ENCODE data around the gene ATP11B. TPM values are rescaled to one million over a fixed set of nuclear protein-coding genes. Genes with fewer than 3 reads are reported as not detected.

Gene ATP11B
- total RNA-seq, 1 donor from 2014 or later, result 59.0 TPM

DNA sequence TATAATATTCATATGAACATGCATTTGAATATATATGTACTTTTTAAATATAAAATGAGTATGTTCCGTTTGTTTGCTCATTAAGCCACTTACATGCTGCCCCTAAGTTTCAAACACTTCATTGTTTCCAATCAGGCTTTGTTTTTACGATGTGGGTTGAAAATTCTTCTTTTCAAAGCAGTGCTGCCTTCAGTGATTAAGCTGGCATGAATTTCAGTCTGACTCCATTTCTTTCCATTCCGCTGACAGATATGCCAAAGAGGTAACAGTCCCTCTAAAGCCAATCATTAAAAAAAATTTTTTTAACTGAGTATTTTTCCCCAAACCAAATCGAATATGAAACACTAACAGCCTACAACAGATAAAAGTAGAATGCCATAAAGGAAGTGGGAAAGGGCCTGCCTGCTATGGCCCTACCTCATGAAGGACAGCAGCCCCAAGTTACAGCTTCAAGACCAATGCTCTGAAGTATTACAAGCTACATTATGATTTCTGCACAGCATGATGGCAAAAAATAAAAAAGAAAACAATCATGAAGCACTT, 147.0 kb downstream of the ATP11B start:
- H3K36me3 Mint-ChIP-seq, result peaks cover 7% of the 10 kb centered on the region
- no peaks in the 10 kb centered on the region for H3K27me3 Mint-ChIP-seq (ENCODE audit: insufficient read depth, low read depth)
- H3K27me3 ChIP-seq, result no peaks in the 10 kb centered on the region

DNA sequence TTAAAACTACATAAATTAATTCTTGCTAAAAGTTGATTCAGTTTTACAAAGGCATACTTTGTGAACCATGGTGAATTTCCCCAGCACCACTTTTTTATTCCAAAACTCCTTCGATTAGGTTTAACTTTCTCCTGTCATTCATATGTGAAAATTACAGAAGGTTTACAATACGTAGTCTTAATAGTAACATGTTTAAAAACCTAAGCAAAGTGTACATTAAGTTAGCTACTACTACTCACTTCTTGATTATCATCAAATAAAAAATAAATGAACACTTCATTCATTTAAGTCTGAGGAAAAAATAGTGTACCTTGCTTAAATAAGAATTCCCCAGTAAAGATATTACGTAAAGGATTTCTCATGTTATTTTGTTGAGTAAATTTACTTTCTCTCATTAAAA, 148.4 kb downstream of the ATP11B start:
- H3K9me3 Mint-ChIP-seq, result no peaks in the 10 kb centered on the region
- Histone ChIP-seq H2AFZ (replicated peaks) (no peak overlapping the region), H3K27ac (no peak overlapping the region), H3K36me3 (peaks cover 19% of the 10 kb centered on the region), H3K9ac (no peak overlapping the region), H3F3A (ENCODE audit: low read depth) (peaks cover 19% of the 10 kb centered on the region), H3K4me3 (no peak overlapping the region), H3K9me3 (ENCODE audit: low read depth) (no peaks in the 10 kb centered on the region), H3K27me3 (no peaks in the 10 kb centered on the region), H3K79me2 (ENCODE audit: low read depth) (no peaks in the 10 kb centered on the region), H3K4me1 (no peaks in the 10 kb centered on the region), H3K4me2 (no peak overlapping the region), H4K20me1 (ENCODE audit: low read depth) (no peaks in the 10 kb centered on the region)
- peaks cover 15% of the 10 kb centered on the region for H3K36me3 Mint-ChIP-seq
- DNase-seq (ENCODE audit: low spot score), result no peak
- H3K4me1 Mint-ChIP-seq, result no peaks in the 10 kb centered on the region
- no peak overlapping the region for H3K27ac Mint-ChIP-seq
- no peak overlapping the region for H3K4me3 Mint-ChIP-seq
- no peak for TF ChIP-seq EZH2phosphoT487 (IDR thresholded peaks at IDR 0.05)
- no peak for TF ChIP-seq EZH2 (IDR thresholded peaks at IDR 0.05)
- TF ChIP-seq, protein P1, sequence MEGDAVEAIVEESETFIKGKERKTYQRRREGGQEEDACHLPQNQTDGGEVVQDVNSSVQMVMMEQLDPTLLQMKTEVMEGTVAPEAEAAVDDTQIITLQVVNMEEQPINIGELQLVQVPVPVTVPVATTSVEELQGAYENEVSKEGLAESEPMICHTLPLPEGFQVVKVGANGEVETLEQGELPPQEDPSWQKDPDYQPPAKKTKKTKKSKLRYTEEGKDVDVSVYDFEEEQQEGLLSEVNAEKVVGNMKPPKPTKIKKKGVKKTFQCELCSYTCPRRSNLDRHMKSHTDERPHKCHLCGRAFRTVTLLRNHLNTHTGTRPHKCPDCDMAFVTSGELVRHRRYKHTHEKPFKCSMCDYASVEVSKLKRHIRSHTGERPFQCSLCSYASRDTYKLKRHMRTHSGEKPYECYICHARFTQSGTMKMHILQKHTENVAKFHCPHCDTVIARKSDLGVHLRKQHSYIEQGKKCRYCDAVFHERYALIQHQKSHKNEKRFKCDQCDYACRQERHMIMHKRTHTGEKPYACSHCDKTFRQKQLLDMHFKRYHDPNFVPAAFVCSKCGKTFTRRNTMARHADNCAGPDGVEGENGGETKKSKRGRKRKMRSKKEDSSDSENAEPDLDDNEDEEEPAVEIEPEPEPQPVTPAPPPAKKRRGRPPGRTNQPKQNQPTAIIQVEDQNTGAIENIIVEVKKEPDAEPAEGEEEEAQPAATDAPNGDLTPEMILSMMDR (IDR thresholded peaks at IDR 0.05), result no peak
- no peaks in the 10 kb centered on the region for H3K27me3 Mint-ChIP-seq (ENCODE audit: insufficient read depth, low read depth)

More for the DNA sequence above, 147.0 kb downstream of the ATP11B start:
- Mint-ChIP-seq H3K4me1 (no peaks in the 10 kb centered on the region), H3K4me3 (no peak overlapping the region), H3K9me3 (no peaks in the 10 kb centered on the region), H3K27ac (no peak overlapping the region)
- Histone ChIP-seq H3K4me1 (no peaks in the 10 kb centered on the region), H3K27ac (peak overlapping the region; percentile 22), H3K79me2 (ENCODE audit: low read depth) (no peaks in the 10 kb centered on the region), H3K9ac (no peak overlapping the region), H3K9me3 (ENCODE audit: low read depth) (no peaks in the 10 kb centered on the region), H3F3A (ENCODE audit: low read depth) (peaks cover 14% of the 10 kb centered on the region), H3K4me3 (no peak overlapping the region), H3K4me2 (no peak overlapping the region), H2AFZ (replicated peaks) (no peak overlapping the region), H3K36me3 (peaks cover 19% of the 10 kb centered on the region), H4K20me1 (ENCODE audit: low read depth) (no peaks in the 10 kb centered on the region)
- TF ChIP-seq EZH2phosphoT487 (IDR thresholded peaks at IDR 0.05) (no peak), EZH2 (IDR thresholded peaks at IDR 0.05) (no peak)
- TF ChIP-seq, protein P1 (IDR thresholded peaks at IDR 0.05), result no peak
- no peak for DNase-seq (ENCODE audit: low spot score)

- Mint-ChIP-seq H3K27me3 (ENCODE audit: insufficient read depth, low read depth) (no peaks in the 10 kb centered on the region), H3K4me3 (no peak overlapping the region), H3K27ac (no peak overlapping the region), H3K9me3 (peaks cover 8% of the 10 kb centered on the region), H3K36me3 (peaks cover 39% of the 10 kb centered on the region), H3K4me1 (no peaks in the 10 kb centered on the region)
- DNase-seq (ENCODE audit: low spot score), result no peak
- Histone ChIP-seq H3K36me3 (peaks cover 22% of the 10 kb centered on the region), H2AFZ (replicated peaks) (no peak overlapping the region), H3F3A (ENCODE audit: low read depth) (peaks cover 12% of the 10 kb centered on the region), H3K4me3 (no peak overlapping the region), H3K4me2 (no peak overlapping the region), H3K4me1 (no peaks in the 10 kb centered on the region), H3K79me2 (ENCODE audit: low read depth) (no peaks in the 10 kb centered on the region), H3K27ac (peak overlapping the region; percentile 29), H3K9ac (no peak overlapping the region), H3K9me3 (ENCODE audit: low read depth) (no peaks in the 10 kb centered on the region), H4K20me1 (ENCODE audit: low read depth) (no peaks in the 10 kb centered on the region), H3K27me3 (no peaks in the 10 kb centered on the region)
- TF ChIP-seq, protein P1 (IDR thresholded peaks at IDR 0.05), result no peak
- TF ChIP-seq EZH2phosphoT487 (IDR thresholded peaks at IDR 0.05) (no peak), EZH2 (IDR thresholded peaks at IDR 0.05) (no peak)
Observed at GRCh38 chr3:182947888-182948287, 154.6 kb downstream of the ATP11B start.
